ENCODE measurements around the gene MLIP.

DNA sequence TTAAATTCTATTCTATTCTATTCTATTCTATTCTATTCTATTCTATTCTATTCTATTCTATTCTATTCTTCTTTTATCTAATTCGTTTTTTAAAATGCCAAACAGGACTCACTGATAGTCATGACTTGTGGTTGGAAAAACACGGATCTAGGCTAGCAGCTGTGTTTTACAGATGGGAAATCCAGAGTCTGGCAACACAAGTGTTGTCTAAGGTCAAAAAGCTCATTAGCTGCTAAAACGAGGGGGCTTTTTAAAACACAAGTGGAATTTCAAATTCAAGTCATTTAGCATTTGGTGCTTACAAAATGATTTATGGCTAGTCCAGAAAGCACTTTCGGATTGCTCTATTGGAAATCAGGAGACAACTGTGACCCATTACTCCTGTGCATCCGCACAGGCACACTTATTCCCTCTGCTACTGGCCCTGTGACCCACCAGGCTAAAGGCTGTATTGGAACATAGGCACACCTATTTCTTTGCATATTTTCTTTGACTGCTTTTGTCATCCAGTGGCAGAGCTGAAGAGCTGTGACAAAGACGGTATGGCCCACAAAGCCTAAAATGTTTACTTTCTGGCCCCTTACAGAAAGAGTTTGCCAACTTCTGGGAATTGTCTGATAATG is 17.8 kb upstream of the MLIP start:
- TF ChIP-seq, protein P1, sequence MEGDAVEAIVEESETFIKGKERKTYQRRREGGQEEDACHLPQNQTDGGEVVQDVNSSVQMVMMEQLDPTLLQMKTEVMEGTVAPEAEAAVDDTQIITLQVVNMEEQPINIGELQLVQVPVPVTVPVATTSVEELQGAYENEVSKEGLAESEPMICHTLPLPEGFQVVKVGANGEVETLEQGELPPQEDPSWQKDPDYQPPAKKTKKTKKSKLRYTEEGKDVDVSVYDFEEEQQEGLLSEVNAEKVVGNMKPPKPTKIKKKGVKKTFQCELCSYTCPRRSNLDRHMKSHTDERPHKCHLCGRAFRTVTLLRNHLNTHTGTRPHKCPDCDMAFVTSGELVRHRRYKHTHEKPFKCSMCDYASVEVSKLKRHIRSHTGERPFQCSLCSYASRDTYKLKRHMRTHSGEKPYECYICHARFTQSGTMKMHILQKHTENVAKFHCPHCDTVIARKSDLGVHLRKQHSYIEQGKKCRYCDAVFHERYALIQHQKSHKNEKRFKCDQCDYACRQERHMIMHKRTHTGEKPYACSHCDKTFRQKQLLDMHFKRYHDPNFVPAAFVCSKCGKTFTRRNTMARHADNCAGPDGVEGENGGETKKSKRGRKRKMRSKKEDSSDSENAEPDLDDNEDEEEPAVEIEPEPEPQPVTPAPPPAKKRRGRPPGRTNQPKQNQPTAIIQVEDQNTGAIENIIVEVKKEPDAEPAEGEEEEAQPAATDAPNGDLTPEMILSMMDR (IDR thresholded peaks at IDR 0.05; ENCODE audit: low read depth, low read length): no peak
- no peak for TF ChIP-seq MAX (IDR thresholded peaks at IDR 0.05; ENCODE audit: low read depth, low read length)
